ENCODE measurements around the gene IFITM1. TPM values are rescaled to one million over a fixed set of nuclear protein-coding genes. Genes with fewer than 3 reads are reported as not detected.
A peak's percentile ranks its signal among the peaks of the same experiment; 100 is the strongest.

Gene IFITM1
- total and polyA plus RNA-seq, 2 of the 4 experiments (the other 2 are of a cell fraction), result 24.2 to 68.9 TPM

DNA sequence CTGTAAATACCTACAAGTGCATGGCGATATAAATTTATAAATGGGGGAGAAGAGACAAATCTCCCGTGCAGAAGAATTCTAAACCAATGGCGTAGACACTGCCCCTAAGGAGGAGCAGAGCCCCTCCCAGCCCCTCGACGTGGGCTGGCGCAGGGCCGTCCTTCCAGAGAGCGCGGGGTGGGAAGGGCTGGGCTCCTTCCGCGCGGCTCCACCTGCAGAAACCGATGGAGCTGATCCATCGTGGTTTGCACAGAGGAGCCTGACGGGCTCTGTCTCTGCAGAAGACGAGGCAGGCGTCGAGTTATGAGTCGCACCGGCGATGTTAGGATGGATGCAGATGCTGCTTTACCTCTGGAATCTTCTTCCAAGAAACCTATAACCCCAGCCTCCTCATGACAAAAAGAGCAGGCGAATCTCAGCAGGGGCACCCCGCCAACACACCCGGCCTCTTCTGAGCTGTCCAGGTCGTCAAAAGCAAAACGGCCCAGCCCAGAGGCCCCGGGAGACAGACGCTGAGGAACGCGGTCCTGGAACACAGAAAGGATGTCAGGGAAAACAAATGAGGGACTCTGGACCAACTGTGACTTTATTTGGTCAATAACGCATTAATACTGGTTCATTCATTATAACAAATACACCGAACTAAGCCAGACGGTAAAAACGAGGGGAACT is 44.4 kb downstream of the IFITM1 start:
- H3K4me3 ChIP-seq (ENCODE audit: insufficient read depth, low read depth, low read length), result no peak overlapping the region
- DNase-seq (no peak), ATAC-seq (ENCODE audit: low read depth) (no peak)
- no peak overlapping the region for H4K91ac ChIP-seq (ENCODE audit: insufficient read depth, low read depth, low read length)
- no peak overlapping the region for H2BK20ac ChIP-seq (ENCODE audit: low read depth, low read length)
- peaks cover 22% of the 10 kb centered on the region for H3K9me1 ChIP-seq (ENCODE audit: insufficient read depth, low read length)
- no peak overlapping the region for H2AK5ac ChIP-seq (ENCODE audit: low read depth, low read length)
- no TSS peak for BruUV-seq (replicated peaks)
- no peak overlapping the region for H4K5ac ChIP-seq (ENCODE audit: low read depth, low read length)
- no peak overlapping the region for H3K56ac ChIP-seq (ENCODE audit: extremely low read depth, insufficient read depth, low read length)
- H4K8ac ChIP-seq (ENCODE audit: low read depth in 2 of 2, low read length in 2 of 2), result no peak overlapping the region
- no peak overlapping the region for H3K23ac ChIP-seq (ENCODE audit: low read depth, low read length)
- peaks cover 0 to 17% of the 10 kb centered on the region in 2 experiments; a peak in 1 of 4 replicates for H3K79me1 ChIP-seq (ENCODE audit: low read depth in 1 of 2, low read length in 2 of 2)
- H2AK9ac ChIP-seq (replicated peaks; ENCODE audit: low read depth, low read length, poor library complexity), result peak overlapping the region; percentile 5
- dilution Hi-C loops (cut with HindIII; ENCODE audit: low sequenced_read_pairs, unreplicated experiment), result no loop called here
- no peak overlapping the region for H3K14ac ChIP-seq (replicated peaks; ENCODE audit: low read depth, low read length)
- H3K27me3 ChIP-seq (ENCODE audit: control insufficient read depth, insufficient read depth, low read length), result peaks cover 10% of the 10 kb centered on the region
- no peak overlapping the region for H3K27ac ChIP-seq (ENCODE audit: insufficient read depth, low read length)
- no peak overlapping the region for H2BK15ac ChIP-seq (ENCODE audit: low read depth, low read length)
- no peak overlapping the region for H3K4ac ChIP-seq (ENCODE audit: low read depth, low read length)
- in situ Hi-C loops (cut with MboI; ENCODE audit: low sequenced_read_pairs), result loop anchor here (10.0 kb wide), 1 partner anchor 53 kb away; the partner anchor contains the start of gene IFITM2
- no peak overlapping the region for H3K4me2 ChIP-seq (ENCODE audit: low read depth, low read length)
- H2AFZ ChIP-seq (replicated peaks; ENCODE audit: low read length, poor library complexity), result no peak overlapping the region
- intact Hi-C loops (cut with micrococcal nuclease), result no loop called here
- H3K18ac ChIP-seq (ENCODE audit: low read depth, low read length), result no peak overlapping the region
- H2BK5ac ChIP-seq (ENCODE audit: low read depth, low read length, poor library complexity, severe bottlenecking), result no peak overlapping the region
- no peaks in the 10 kb centered on the region for H4K20me1 ChIP-seq (ENCODE audit: insufficient read depth, low read length)
- H3K36me3 ChIP-seq (ENCODE audit: control insufficient read depth, insufficient read depth, low read length), result no peaks in the 10 kb centered on the region
- H3K9me3 ChIP-seq (ENCODE audit: control insufficient read depth, insufficient read depth, low read length), result peaks cover 2% of the 10 kb centered on the region; the same call in 1 of the 2 replicates
- H3K9ac ChIP-seq (ENCODE audit: low read depth, low read length), result no peak overlapping the region
- H2BK120ac ChIP-seq (ENCODE audit: low read depth, low read length), result no peak overlapping the region
- WGBS, 2 experiments (ENCODE audit: extremely low coverage in 2 of 2, insufficient read length in 1 of 2), result 50% methylated on average over 18 of the region's 34 CpGs; no CpG with 5 or more reads in 1 of the 2 experiments
- TF ChIP-seq RAD21 (IDR thresholded peaks at IDR 0.05; ENCODE audit: low read length) (no peak), NFE2L2 (IDR thresholded peaks at IDR 0.05; ENCODE audit: low read depth, low read length) (no peak), POLR2A (IDR thresholded peaks at IDR 0.05; ENCODE audit: low read depth, low read length) (no peak)
- peaks cover 8% of the 10 kb centered on the region for H3K4me1 ChIP-seq (ENCODE audit: control insufficient read depth, insufficient read depth, low read length)
- ChIA-PET POLR2A (ENCODE audit: unreplicated experiment) (no interaction called here), CTCF (no interaction called here)

Data from IMR-90 (cell line).